GM19351 (cell line): ENCODE measurements around the gene ZG16B.

Experiments
- ATAC-seq: cut with Tn5 transposase; IDR thresholded peaks from one replicate; pipeline ENCODE4 v1.9.1; 2021; ENCODE audit warnings: mild to moderate bottlenecking, moderate library complexity; ENCODE audit not compliant: unreplicated experiment

ZG16B gene

DNA sequence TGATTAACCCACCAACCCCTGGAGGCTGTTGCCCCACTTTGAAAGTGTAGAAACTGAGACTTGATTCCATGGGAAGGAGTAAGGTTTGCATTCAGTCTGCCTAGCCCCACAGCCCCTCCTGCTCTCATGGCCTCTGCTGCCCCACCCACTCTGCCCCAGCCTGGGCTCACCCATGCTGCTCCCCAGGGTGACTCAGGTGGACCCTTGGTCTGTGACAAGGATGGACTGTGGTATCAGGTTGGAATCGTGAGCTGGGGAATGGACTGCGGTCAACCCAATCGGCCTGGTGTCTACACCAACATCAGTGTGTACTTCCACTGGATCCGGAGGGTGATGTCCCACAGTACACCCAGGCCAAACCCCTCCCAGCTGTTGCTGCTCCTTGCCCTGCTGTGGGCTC, 25.4 kb upstream of the ZG16B start:
- no peak for ATAC-seq

DNA sequence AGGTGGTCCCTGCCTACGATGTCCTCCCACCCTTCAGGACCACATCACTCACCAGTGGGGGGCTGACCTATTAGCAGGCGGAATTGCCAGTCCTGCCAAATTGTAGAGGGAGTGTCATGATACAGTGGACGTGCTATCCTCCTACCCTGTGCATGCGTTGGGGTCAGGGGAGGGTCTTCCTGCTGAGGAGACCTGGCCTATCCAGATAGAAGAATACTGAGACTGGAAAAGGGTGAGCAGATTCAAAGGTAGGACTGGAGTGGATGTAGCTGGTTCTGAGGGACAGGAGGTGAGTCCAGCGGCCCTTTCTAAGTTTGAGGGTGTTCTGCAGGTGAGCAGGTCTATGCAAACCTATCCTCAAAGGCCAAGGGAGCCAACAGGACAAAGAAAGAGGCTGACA, 23.8 kb upstream of the ZG16B start:
- no peak for ATAC-seq

DNA sequence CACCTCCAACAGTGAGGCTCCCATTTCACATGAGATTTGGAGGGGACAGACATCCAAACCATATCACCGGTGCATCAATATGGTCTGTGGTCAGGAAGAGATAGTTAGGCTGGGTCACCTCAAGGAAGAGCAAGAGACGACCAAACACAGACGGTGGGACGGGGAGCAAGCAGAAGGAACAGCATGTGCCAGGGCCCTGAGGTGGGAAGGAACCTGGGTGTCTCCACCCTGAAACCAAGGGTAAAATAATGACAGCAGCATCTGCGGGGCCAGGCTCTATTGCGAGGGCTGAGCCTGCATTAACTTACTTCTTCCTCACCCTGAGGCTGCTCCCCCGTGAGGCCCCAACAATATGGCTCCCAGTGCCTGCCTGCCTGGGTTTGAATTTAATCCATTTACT, 21.9 kb upstream of the ZG16B start:
- ATAC-seq = no peak

DNA sequence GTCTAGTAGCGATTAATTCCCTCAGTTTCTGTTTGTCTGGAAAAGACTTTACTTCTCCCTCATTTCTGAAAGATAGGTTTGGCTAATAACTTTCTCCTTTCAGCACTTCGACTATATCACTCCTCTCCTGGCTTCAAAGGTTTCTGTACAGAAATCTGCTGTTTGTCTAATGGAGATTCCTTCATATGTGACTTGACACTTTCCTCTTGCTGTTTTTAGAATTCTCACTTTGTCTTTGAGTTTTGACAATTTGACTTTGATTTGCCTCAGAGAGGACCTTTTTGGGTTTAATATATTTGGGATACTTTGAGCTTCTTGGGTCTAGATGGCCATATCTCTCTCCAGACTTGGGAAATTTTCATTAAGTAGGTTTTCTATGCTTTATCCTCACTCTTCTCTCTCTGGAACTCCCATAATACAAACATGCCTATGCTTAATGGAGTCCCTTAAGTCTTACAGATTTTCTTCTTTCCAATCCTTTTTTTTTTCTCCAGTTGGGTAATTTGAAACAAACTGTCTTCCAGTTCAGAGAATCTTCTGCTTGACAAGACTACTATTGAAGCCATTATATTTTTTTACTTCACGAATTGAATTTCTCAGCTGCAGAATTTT, 20.8 kb upstream of the ZG16B start:
- ATAC-seq = no peak

DNA sequence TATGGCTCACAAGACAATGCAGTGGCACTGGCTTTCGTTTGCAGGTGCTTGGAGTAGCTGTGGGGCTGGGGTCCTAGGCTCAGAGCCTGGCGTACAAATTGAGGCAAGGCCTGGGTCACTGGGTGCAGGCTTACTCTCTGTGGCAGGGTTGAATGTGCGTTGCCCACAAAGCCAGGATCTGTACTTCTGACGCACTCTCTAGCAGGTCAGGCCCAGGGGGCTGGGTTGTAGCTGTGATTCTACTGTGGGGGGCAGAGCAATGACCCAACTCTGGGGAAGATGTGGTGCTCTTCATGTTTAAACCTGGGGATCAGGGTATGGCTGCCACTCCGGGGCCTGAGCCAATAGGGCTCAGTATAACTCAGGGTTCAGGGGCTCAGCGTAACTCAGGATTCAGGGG, 19.5 kb upstream of the ZG16B start:
- no peak for ATAC-seq

DNA sequence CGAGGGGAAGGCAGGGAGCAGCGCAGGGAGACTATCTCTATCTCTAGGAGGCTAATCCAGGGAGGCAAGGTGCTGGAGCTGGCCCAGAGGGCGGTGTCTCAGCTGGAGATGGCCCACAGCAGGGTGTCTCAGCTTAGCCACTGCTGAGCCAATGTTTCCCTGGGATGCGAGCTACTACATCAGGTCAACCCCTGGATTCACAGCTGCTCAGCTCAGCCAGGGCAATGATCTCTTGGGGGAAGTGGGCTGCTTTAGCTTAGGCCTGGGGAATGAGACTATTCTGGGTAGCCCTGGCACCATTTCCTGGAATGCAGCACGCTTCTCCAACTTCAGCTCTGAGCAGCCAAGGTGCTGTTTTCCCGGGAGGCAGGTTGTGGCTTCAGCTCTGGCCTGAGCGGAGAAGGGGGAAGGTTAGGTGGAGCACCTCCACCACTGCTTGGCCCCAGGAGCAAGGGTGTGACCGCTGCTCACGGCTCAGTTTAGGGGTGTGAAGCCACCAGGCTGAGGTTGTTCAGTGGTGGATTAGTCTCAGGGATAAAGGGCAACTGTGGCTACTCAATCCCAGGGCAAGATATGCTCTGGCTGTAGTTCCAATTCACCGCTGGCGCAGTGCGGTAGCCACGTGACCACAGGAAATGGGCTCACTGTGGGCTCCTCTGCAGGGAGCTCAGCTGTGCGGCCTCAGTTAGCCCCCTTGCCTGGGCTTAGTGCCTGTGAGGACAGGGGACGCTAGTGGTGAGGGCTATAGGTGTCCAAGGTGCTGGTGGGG, 18.2 kb upstream of the ZG16B start:
- ATAC-seq = no peak

DNA sequence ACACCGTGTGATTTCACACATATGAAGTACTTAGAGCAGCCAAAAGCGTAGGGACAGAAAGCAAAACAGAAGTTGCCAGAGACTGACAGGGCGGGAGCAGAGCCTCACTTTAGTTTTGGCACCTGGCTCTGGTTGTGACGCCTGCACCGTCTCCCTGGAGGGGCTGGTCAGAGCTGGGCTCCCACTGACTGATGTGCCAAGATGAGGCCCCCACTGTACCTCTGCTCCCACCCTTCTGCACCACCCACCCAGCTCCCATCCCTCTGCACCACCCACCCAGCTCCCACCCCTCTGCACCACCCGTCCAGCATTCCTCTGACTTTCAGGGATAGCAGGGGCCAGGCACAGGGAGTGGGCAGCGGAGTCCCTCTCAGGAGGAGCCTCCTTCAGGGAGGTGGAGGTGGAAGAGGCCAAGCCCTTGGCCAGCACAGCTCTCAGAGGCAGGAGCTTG, 16.3 kb upstream of the ZG16B start:
- no peak for ATAC-seq

DNA sequence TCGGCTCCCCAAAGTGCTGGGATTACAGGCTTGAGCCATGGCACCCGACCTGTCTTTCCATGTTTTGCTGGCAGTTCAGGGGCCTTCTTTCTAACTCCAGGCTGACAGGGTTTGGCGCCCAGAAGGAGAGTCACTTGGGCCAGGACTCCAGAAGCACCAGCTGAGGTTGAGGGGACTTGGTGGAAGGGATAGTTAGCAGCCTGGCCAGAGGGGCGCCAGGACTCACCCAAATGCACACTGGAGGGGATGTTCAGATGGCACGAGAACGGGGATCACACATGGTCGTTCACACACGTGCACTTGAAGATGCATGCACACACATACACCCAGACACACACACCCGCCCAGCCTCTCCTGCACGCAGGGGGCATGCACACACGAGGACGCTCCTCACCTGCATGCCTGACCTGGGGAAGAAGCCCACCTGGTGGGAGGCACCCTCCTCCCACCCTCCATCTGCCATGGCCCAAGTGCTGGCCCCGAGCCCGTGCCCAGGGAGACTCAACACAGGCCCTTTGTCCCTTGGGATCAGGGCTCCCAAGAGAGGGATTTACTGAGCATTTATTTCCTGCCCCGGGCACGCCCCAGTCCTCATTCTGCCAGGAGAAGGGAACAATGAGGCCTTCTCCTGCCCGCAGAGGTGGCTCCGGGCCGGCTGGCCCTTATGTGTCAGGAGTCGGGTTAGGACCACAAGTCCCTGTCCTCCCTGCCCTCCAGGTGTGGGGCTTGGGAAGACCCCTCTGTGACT, 15.4 kb upstream of the ZG16B start:
- no peak for ATAC-seq

DNA sequence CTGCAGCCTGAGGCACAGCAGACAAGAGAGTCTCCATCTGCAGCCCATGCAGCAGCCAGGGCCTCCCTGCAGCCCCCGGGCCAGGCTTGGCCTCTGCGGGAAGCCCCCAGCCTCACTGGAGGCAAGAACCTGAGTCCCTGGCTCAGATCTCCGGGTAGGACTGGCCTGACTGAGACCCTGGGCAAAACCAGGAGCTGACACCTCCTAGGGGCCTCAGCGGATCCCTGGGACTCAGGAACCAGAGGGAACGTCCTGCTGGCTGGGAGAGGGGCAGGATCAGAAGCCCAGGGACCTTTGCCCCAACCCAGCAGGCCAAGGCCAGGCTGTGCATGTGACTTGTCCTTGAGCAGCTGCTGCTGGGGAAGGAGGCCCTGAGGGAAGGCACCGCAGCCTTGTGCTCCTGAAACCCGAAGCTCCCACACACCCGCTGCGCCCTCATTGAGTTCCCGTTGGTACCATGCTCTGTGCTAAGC, 14.8 kb upstream of the ZG16B start:
- ATAC-seq = no peak

DNA sequence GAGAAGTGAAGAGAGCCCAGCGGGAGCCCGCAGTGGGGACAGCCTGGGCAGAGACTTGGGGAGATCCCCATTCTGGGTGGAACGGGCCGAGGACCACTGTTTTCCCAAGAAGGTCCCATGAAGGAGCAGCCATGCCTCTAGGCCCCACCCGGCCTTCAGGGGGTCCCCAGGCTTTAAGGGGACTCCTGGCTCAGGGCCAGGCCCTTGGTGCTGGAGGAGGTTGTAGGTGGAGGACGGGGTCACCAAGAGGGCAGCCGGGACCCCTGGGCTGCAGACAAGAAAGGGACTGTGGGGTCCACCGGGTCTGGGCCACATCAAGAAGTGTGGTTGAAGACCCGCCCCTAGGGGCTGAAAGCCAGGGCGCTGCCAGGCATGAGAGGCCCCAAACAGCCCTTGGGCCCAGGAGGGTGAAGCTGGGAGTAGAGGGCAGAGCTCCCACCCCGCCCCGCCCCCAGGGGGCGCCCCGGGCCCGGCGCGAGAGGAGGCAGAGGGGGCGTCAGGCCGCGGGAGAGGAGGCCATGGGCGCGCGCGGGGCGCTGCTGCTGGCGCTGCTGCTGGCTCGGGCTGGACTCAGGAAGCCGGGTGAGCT, 13.3 kb upstream of the ZG16B start, which contains the start of gene PRSS21:
Gene PRSS21 (plus strand): TSS at position 487 of the 589 bp plus-strand sequence. CDS start 32 bp downstream, at position 519.
- no peak for ATAC-seq

DNA sequence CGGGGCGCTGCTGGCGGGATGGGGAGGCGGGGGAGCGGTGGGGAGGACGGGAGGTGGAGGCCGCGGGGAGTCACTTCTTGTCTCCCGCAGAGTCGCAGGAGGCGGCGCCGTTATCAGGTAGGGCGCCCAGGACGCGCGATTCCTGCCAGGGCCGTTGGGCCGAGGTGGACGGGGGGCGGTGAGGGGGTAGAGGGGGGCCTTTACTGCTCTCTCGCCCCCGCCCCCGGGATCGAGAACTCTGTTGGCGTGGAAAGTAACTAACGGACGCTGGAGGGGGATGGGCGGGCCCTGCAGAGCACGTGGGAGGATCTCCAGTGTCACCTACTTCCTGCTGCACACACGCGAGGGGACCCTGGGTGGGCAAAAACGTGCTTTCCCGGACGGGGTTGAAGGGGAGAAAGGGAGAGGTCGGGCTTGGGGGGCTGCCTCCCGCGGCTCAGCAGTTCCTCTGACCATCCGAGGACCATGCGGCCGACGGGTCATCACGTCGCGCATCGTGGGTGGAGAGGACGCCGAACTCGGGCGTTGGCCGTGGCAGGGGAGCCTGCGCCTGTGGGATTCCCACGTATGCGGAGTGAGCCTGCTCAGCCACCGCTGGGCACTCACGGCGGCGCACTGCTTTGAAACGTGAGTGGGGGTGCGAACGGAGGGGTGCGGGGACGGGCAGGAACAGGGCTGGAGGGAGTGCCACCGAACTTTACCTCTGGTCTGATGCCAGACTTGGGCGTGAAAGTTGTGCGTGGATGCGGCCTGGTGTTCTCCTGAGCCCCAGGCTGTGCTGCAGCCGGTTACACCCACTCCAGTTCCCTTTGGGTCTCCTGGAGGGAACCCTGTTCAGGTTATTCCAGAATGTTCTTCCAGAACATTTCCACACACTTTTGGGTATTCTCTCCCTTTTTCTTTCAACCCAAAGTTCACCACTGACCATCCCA, 12.5 kb upstream of the ZG16B start:
- ATAC-seq = no peak

DNA sequence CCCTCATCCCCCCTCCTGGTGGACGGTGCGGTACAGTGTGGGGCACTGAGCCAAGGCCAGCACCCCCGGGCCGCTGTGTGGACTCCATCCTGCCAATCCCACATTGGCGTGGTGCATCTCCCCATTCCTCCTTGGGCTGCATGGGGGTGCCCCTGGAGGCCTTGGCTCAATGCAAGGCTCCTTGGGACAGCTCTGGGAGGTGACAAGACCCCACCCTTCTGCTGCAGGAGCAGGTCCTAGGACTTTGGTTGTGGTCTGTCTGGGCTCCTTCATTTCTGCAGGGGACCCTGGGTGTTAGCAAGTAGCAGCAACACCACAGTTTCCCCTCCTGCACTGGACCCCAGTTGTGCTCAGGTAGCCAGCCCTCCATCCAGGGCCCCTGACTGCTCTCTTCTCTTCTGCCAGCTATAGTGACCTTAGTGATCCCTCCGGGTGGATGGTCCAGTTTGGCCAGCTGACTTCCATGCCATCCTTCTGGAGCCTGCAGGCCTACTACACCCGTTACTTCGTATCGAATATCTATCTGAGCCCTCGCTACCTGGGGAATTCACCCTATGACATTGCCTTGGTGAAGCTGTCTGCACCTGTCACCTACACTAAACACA, 11.7 kb upstream of the ZG16B start:
- ATAC-seq = no peak

DNA sequence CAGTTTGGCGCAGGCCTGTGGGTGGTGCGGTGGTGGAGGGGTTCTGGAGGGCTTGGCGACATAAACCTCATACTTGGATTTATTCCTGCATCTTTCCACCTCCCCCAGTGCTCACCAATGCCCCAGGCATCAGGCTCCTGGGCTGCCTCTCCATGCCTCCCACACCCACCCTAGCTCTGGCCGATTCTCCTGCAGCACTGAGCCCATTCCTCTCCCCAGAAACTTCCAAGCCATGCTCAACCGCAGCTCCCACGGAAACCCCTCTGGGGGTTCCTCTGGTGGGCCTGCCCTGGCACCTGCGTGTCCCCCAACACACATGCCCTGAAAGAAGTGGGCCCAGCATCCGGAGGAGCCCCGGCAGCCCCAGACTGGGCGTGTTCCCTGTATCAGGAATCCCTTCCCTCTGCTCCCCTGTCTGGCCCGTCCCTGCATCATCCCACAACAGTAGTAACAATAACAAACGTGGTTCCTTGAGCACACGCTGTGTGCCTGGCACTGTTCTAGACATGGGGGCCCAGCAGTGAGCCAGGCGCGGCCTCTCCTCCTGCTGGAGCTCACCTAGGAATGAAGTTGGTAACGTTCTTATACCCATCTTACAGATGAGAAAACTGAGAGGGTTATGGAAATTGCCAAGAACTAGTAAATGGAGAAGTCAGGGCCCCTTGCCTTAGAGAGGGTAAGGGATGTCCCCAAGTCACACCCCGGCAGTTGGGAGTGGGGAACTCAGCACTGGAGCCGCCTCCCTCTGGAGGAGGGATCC, 10.7 kb upstream of the ZG16B start:
- ATAC-seq = no peak

DNA sequence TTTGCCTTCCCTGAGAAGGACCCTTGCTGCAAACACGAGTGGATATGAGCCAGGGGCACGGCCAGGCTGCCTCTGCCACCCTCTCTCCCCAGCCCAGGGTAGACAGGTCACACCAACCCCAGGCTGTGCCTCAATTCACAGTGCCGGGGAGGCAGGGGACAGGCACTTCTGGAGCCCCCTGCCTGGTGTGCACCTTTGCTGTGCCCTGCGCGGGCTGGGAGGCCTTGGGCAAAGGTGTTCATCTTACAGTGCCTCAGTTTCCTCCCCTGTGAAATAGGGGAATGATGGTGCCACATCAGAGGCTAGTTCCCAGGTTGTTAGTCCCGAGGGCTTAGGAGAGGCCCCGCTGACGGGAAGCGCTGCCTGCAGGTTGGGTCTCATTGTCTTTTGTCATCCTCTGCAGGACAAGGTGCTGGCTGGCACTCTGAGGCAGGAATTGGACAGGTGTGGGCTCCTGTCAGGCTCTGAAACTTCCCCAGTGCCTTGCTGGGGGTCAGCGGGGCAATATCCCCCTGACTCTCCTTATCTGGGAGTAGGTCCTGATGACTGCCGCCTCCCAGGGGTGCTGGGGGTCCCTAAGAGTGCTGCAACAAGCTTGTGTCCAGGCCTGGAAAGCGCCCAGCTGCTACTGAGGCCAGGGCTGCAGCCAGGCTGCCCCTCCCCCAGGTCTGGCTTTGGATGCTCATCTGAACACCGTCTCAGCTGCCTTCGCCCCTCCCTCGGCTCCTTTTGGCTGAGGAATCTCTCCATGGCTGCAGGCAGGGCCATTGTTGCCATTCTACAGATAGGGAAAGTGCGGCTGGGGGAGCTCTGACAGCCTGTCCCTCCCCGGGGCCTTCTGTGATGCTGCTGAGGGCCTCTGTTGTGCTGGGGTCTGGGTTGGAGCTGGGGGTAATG, 9.9 kb upstream of the ZG16B start:
- ATAC-seq = no peak

DNA sequence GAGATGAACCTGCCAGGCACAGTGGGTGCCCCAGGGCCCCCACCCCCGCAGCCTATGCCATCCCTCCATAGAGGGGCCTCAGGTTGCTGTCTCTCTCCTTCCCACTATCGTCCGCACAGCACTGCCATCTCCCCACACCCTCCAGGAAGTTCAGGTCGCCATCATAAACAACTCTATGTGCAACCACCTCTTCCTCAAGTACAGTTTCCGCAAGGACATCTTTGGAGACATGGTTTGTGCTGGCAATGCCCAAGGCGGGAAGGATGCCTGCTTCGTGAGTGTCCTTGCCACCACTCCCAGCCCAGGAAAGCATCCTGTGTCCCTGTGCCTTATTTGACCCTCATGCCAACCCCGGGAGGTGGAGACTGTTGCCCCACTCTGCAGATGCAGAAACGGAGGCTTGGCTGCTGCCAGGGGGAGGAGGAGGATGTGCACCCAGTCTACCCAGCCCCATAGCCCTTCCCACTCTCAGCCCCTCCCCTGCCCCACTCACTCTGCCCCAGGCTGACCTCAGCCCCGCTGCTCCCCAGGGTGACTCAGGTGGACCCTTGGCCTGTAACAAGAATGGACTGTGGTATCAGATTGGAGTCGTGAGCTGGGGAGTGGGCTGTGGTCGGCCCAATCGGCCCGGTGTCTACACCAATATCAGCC, 9.1 kb upstream of the ZG16B start:
- no peak for ATAC-seq

DNA sequence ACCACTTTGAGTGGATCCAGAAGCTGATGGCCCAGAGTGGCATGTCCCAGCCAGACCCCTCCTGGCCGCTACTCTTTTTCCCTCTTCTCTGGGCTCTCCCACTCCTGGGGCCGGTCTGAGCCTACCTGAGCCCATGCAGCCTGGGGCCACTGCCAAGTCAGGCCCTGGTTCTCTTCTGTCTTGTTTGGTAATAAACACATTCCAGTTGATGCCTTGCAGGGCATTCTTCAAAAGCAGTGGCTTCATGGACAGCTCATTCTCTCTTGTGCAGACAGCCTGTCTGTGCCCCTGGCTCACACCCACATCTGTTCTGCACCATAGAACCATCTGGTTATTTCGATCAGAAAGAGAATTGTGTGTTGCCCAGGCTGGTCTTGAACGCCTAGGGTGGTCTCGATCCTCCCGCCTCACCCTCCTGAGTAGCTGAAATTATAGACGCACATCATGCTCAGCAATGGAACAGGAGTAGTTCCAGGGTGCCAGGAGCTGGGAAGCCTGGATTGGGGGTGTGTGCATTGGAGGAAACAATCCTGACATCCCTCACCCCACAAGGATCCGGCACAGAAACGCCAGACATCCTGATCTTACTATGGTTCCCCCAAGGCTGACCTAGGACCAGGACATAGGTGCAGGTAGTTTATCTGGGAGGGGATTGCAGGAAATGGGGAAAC, 8.5 kb upstream of the ZG16B start:
- ATAC-seq = no peak

DNA sequence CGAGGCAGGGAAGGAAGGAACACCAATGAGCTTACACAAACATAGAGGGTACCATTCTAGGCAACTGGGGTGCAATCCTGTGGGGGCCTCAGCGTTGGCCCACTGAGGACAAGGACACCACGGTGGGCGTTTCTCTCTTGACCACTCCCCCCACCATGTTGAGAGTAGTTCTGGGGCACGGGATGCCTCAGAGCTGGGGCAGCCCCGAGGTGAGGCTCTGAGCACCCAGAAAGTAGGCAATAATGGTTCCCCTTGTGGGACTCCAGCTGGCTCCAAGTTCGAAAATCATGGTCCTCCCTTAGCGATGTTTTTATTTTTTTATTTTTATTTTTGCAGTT, 8.0 kb upstream of the ZG16B start:
- no peak for ATAC-seq
